Activated CD4-positive, alpha-beta memory T cell treated with anti-CD3 and anti-CD28 coated beads for 36 hours (primary cell): ENCODE results near the gene CREB3. TPM values are rescaled to one million over a fixed set of nuclear protein-coding genes. Genes with fewer than 3 reads are reported as not detected.
A peak's percentile ranks its signal among the peaks of the same experiment; 100 is the strongest.

Experiments used
- CTCF ChIA-PET: fragments of 350-600 bp; sonication (Branson Sonifier 250); formaldehyde crosslinking; loops from one replicate; lab custom pipeline; 2021; ENCODE audit warnings: antibody characterized with exemption, inconsistent platforms; lab: Charles Lee
- POLR2A ChIA-PET: fragments of 350-600 bp; sonication (Branson Sonifier 250); formaldehyde crosslinking; loops from one replicate; lab custom pipeline; 2021; ENCODE audit warnings: antibody characterized with exemption; lab: Charles Lee
- DNase-seq: peaks from one replicate; pipeline ENCODE4 v3.0.0-alpha.2; 2020
- H3K27ac Mint-ChIP-seq: one replicate; pipeline ENCODE4 v1.8.0; 2021; ENCODE audit warnings: mixed read lengths
- H3K27me3 Mint-ChIP-seq: one replicate; pipeline ENCODE4 v1.8.0; 2021; ENCODE audit warnings: mixed read lengths
- H3K36me3 Mint-ChIP-seq: one replicate; pipeline ENCODE4 v1.8.0; 2021; ENCODE audit warnings: mixed read lengths
- H3K4me1 Mint-ChIP-seq: one replicate; pipeline ENCODE4 v1.8.0; 2021; ENCODE audit warnings: low read depth, mixed read lengths
- H3K4me3 Mint-ChIP-seq: one replicate; pipeline ENCODE4 v1.8.0; 2021; ENCODE audit warnings: mild to moderate bottlenecking, mixed read lengths
- H3K9me3 Mint-ChIP-seq: one replicate; pipeline ENCODE4 v1.8.0; 2021; ENCODE audit warnings: mixed read lengths
- intact Hi-C: fragments of 100-400 bp; cut with micrococcal nuclease; formaldehyde crosslinking; loops from one replicate; pipeline ENCODE4 v1.15.1; 2023
- total RNA-seq, 2 experiments: library from RNA; stranded (reverse); gene quantifications; one replicate each; pipeline ENCODE4 v1.2.3, GENCODE V29; 2021

CREB3 gene
- total RNA-seq, 2 experiments from 2014 or later, result 27.7 to 29.9 TPM

DNA sequence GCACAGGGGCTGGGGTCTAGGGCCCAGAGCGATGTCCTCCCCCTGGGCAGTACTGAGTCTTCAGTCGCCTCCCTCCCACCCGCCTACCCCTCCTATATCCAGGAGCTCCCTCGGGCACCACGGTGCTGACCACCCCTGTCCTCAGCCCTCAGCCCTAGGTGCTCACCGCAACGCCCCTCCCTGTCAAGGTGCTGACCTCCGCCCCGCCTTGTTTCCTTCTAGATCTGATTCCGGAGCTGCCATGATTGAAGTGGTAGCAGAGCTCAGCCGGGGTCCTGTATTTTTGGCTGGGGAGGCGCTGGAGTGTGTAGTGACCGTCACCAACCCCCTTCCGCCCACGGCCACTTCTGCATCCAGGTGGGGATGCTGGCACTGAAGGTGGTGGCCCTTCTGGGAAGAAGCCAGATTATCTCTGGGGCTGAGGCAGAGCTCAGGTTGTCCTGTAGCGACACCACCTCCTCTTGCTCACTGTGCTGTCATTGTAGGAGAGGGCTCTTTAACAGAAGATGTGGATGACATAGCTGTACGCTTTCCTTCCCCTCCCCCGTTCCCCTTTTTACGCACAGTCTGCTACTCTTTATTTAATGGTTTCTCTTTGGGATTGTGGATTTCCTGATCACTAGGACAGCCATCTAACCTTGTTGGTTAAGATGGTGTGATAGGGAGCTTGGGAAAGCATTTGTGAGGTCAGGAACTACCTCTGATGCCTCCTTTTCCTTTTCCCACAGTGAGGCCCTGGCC, 17.2 kb downstream of the CREB3 start:
- peak overlapping the region; percentile 88 for H3K27ac Mint-ChIP-seq
- H3K9me3 Mint-ChIP-seq, result no peaks in the 10 kb centered on the region
- intact Hi-C loops, result loop anchor here (1.0 kb wide), 1 partner anchor 8 kb away; no protein-coding TSS in a partner anchor
- peak; percentile 67 for DNase-seq
- peaks cover 37% of the 10 kb centered on the region for H3K4me1 Mint-ChIP-seq
- peak overlapping the region; percentile 93 for H3K4me3 Mint-ChIP-seq
- no peaks in the 10 kb centered on the region for H3K27me3 Mint-ChIP-seq
- POLR2A ChIA-PET, result interaction anchor here (0.6 to 3.1 kb wide), 4 partner anchors 9 to 22 kb away, joined by 4 to 20 read pairs (median 10); partner anchors contain the start of genes CREB3 and TLN1
- peaks cover 13% of the 10 kb centered on the region for H3K36me3 Mint-ChIP-seq
- CTCF ChIA-PET, result interaction anchor here (0.6 to 6.2 kb wide), 10 partner anchors 10 to 156 kb away, joined by 3 to 82 read pairs (median 7); partner anchors contain the start of genes CCDC107, CREB3, RMRP and TLN1

DNA sequence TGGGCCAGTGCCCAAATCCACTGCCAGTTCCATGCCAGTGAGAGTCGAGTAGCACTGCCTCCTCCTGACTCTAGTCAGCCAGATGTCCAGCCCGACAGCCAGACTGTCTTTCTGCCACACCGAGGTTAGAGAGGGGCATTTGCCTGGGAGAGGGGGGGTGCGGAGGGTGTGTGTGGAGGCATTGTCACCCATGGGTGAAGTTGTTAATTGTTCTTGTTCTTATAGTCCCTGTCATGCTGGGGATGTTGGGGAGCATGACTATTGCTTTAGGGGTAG, 17.7 kb downstream of the CREB3 start:
- Mint-ChIP-seq H3K27me3 (no peaks in the 10 kb centered on the region), H3K27ac (peak overlapping the region; percentile 88), H3K4me3 (peak overlapping the region; percentile 93), H3K9me3 (no peaks in the 10 kb centered on the region), H3K36me3 (peaks cover 13% of the 10 kb centered on the region), H3K4me1 (peaks cover 37% of the 10 kb centered on the region)
- DNase-seq, result peak; percentile 7
- intact Hi-C loops, result no loop called here
- POLR2A ChIA-PET, result interaction anchor here (2.9 to 3.1 kb wide), 2 partner anchors 14 to 18 kb away, joined by 11 to 20 read pairs; partner anchors contain the start of genes CREB3 and TLN1
- CTCF ChIA-PET, result interaction anchor here (0.6 to 6.2 kb wide), 6 partner anchors 11 to 146 kb away, joined by 3 to 82 read pairs (median 10); partner anchors contain the start of genes CCDC107, CREB3, RMRP and TLN1

- Mint-ChIP-seq H3K27me3 (no peaks in the 10 kb centered on the region), H3K9me3 (no peaks in the 10 kb centered on the region), H3K4me3 (no peak overlapping the region), H3K36me3 (peaks cover 9% of the 10 kb centered on the region), H3K4me1 (peaks cover 31% of the 10 kb centered on the region), H3K27ac (no peak overlapping the region)
- intact Hi-C loops, result no loop called here
- peak; percentile 4 for DNase-seq
- POLR2A ChIA-PET, result interaction anchor here (1.2 kb wide), 1 partner anchor 21 kb away, joined by 3 read pairs; the partner anchor contains the start of genes CREB3 and TLN1
- CTCF ChIA-PET, result interaction anchor here (3.2 kb wide), 1 partner anchor 18 kb away, joined by 12 read pairs; no protein-coding TSS in a partner anchor
These were observed 21.0 kb downstream of the CREB3 start for GRCh38 chr9:35753466-35753865.

DNA sequence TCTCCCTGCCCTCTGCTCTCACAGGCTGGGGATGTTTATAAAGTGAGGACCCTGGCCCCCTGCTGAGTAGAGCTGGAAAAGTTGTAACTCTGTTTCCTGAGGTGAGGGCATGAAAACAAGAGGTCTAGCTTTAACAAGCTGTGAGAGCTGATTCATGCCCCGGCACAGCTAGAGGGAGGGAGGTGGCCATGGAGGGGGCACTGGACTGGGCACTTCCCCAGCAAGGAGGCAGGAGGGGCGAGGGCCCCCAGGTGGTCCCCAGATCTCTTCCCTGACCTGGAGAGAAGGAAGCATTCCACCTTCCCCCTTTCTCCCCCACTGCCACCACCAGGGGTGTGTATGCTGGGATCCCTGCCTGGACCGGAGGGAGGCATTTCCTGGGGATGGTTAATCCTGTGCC, 21.8 kb downstream of the CREB3 start, which contains the start of gene MSMP:
MSMP (minus strand) TSS at position 13 of the 400 bp plus-strand sequence. CDS start 147 bp downstream, outside the sequence.
- no peak for DNase-seq
- ChIA-PET POLR2A (interaction anchor here (0.6 kb wide), 1 partner anchor 18 kb away, joined by 4 read pairs; no protein-coding TSS in a partner anchor), CTCF (interaction anchor here (0.6 to 3.2 kb wide), 3 partner anchors 19 to 242 kb away, joined by 3 to 12 read pairs (median 3); no protein-coding TSS in a partner anchor)
- Mint-ChIP-seq H3K9me3 (no peaks in the 10 kb centered on the region), H3K4me3 (no peak within 1 kb of the TSS), H3K27me3 (no peaks in the 10 kb centered on the region), H3K4me1 (peaks cover 38% of the 10 kb centered on the region), H3K27ac (no peak within 1 kb of the TSS), H3K36me3 (peaks cover 9% of the 10 kb centered on the region)
- intact Hi-C loops, result no loop called here

- CTCF ChIA-PET, result interaction anchor here (0.6 to 2.1 kb wide), 6 partner anchors 20 to 243 kb away, joined by 3 to 24 read pairs (median 3); partner anchors contain the start of genes FAM221B and TMEM8B
- POLR2A ChIA-PET, result no interaction called here
- intact Hi-C loops, result no loop called here
These were observed 22.6 kb downstream of the CREB3 start for GRCh38 chr9:35755071-35755470.

DNA sequence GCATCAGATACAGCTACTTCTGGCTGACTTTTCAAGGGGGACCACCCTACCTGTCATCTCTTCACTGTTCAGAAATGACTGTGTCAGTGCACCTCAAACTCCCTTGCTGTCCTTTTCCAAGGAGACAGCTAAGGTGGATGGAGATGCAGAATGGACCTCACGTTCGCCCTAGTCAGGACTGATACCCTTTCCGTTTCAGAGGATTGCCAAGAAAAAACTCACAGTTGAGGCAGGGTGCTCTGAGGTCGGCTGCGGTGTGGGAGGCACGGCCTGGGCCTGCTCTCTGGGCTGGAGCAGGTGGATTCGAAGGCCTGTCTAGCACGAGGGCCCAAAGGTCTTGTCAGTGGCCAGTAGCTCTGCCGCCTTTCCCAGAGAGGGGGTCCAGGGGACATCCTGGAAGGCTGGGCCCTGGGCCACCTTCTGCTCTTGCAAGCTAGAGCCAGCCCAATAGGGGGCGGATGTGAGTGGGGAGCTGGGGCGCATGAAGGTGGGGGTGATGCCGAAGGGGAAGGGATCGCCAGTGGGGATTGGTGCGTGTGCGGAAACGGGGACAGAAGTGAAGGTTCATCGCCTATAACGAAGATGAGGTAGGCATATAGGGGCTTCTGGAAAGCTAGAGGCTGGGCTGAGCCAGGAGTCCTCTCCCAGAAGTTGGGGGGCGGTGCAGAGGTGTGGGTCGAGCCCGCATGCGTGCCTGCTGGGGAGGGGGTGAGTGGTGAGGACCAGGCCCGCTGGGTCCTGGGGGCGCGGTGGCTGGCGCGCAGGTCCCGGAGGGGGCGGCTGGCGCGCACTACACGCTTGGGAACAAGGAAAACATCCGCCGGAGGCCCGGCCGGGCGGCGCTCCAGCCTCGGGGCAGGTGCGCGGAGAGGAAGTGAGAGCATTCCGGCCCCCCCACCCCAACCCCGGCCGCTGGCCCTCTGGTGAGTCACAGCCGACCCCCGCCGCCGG, 24.1 kb downstream of the CREB3 start:
- intact Hi-C loops, result loop anchor here (1.0 to 2.0 kb wide), 2 partner anchors 7 to 24 kb away; partner anchors contain the start of genes CREB3, GBA2, RGP1 and TLN1
- Mint-ChIP-seq H3K4me1 (peaks cover 35% of the 10 kb centered on the region), H3K4me3 (peak overlapping the region; percentile 96), H3K27ac (peak overlapping the region; percentile 95), H3K9me3 (no peaks in the 10 kb centered on the region), H3K27me3 (no peaks in the 10 kb centered on the region), H3K36me3 (peaks cover 13% of the 10 kb centered on the region)
- peak; percentile 89 for DNase-seq
- ChIA-PET POLR2A (interaction anchor here (0.8 to 2.0 kb wide), 5 partner anchors 24 to 110 kb away, joined by 3 to 13 read pairs (median 4); partner anchors contain the start of genes CCDC107, CREB3, RMRP and TLN1), CTCF (interaction anchor here (0.6 to 2.1 kb wide), 24 partner anchors 9 to 283 kb away, joined by 3 to 24 read pairs (median 4); partner anchors contain the start of genes CREB3, FAM221B, HINT2 and SPAG8)

More at GRCh38 chr9:35755071-35755470, 22.6 kb downstream of the CREB3 start:
- Mint-ChIP-seq H3K36me3 (peaks cover 9% of the 10 kb centered on the region), H3K27ac (no peak overlapping the region), H3K27me3 (no peaks in the 10 kb centered on the region), H3K4me3 (no peak overlapping the region), H3K4me1 (peaks cover 40% of the 10 kb centered on the region), H3K9me3 (no peaks in the 10 kb centered on the region)
- DNase-seq, result no peak

DNA sequence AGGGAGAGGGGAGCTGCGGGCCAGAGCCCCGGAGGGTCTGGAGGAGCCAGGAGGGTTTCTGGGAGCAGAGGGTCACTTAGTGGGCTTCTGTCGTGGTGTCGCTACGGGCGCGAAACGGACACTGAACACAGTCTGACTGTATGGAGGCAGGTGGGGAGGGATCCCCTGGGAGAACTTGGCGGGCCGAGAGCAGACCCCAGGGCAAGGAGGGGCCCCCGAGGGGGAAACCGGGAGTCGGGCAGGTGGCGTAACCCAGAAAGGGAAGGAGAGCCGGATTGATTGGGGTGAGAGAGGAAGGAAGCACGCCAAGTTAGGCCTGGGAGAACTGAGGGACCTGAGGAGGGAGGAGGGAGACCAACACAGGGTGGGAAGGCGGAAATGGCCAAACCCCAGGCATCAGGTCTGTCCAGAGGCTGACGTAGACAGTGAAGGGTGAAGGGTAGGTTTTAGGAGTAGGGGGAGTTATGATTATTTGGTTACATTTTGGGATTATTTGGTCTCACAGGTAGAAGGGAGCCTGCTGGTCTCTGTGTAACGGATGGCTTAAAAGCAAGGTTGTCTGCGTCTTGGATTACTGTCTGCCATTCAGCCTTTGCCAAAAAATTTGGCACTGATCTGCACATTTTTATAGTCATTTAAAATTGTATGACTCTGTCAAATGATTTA, 24.9 kb downstream of the CREB3 start:
- H3K27me3 Mint-ChIP-seq, result no peaks in the 10 kb centered on the region
- peak; percentile 44 for DNase-seq
- H3K4me3 Mint-ChIP-seq, result peak overlapping the region; percentile 96
- H3K4me1 Mint-ChIP-seq, result peaks cover 37% of the 10 kb centered on the region
- ChIA-PET POLR2A (interaction anchor here (0.8 to 2.0 kb wide), 5 partner anchors 8 to 99 kb away, joined by 3 to 13 read pairs (median 4); partner anchors contain the start of genes CCDC107, CREB3, RMRP and TLN1), CTCF (interaction anchor here (0.6 to 2.1 kb wide), 17 partner anchors 9 to 142 kb away, joined by 3 to 24 read pairs (median 6); partner anchors contain the start of genes CREB3, SPAG8 and TLN1)
- peak overlapping the region; percentile 95 for H3K27ac Mint-ChIP-seq
- no peaks in the 10 kb centered on the region for H3K9me3 Mint-ChIP-seq
- intact Hi-C loops, result loop anchor here (1.0 to 2.0 kb wide), 2 partner anchors 8 to 25 kb away; partner anchors contain the start of genes CREB3, GBA2, RGP1 and TLN1
- H3K36me3 Mint-ChIP-seq, result peaks cover 10% of the 10 kb centered on the region

GRCh38 chr9:35757892-35758275, 25.4 kb downstream of the CREB3 start:
- Mint-ChIP-seq H3K36me3 (peaks cover 8% of the 10 kb centered on the region), H3K27ac (peak overlapping the region; percentile 60), H3K4me3 (peak overlapping the region; percentile 96), H3K27me3 (no peaks in the 10 kb centered on the region), H3K9me3 (no peaks in the 10 kb centered on the region), H3K4me1 (peaks cover 37% of the 10 kb centered on the region)
- ChIA-PET CTCF (interaction anchor here (1.3 kb wide), 1 partner anchor 10 kb away, joined by 4 read pairs; no protein-coding TSS in a partner anchor), POLR2A (interaction anchor here (1.1 to 1.4 kb wide), 2 partner anchors 8 to 16 kb away, joined by 4 read pairs; no protein-coding TSS in a partner anchor)
- intact Hi-C loops, result loop anchor here (1.0 to 2.0 kb wide), 3 partner anchors 9 to 57 kb away; partner anchors contain the start of genes CREB3, GBA2, HINT2 and RGP1
- DNase-seq, result no peak

GRCh38 chr9:35758475-35759050, 26.1 kb downstream of the CREB3 start:
- intact Hi-C loops, result loop anchor here (1.0 kb wide), 1 partner anchor 57 kb away; the partner anchor contains the start of gene HINT2
- H3K27ac Mint-ChIP-seq, result no peak overlapping the region
- no peaks in the 10 kb centered on the region for H3K9me3 Mint-ChIP-seq

GRCh38 chr9:35759795-35760194, 27.3 kb downstream of the CREB3 start:
- CTCF ChIA-PET, result interaction anchor here (0.6 to 1.8 kb wide), 4 partner anchors 11 to 134 kb away, joined by 3 to 6 read pairs (median 4); no protein-coding TSS in a partner anchor
- no peaks in the 10 kb centered on the region for H3K27me3 Mint-ChIP-seq
- H3K36me3 Mint-ChIP-seq, result peaks cover 8% of the 10 kb centered on the region
- intact Hi-C loops, result no loop called here
- no peak for DNase-seq
- H3K4me1 Mint-ChIP-seq, result peaks cover 37% of the 10 kb centered on the region
- H3K27ac Mint-ChIP-seq, result no peak overlapping the region
- POLR2A ChIA-PET, result no interaction called here
- no peak overlapping the region for H3K4me3 Mint-ChIP-seq
- no peaks in the 10 kb centered on the region for H3K9me3 Mint-ChIP-seq

More at GRCh38 chr9:35758475-35759050, 26.1 kb downstream of the CREB3 start:
- ChIA-PET POLR2A (interaction anchor here (1.1 to 1.4 kb wide), 2 partner anchors 9 to 16 kb away, joined by 4 read pairs; no protein-coding TSS in a partner anchor), CTCF (interaction anchor here (1.3 kb wide), 1 partner anchor 11 kb away, joined by 4 read pairs; no protein-coding TSS in a partner anchor)
- peaks cover 37% of the 10 kb centered on the region for H3K4me1 Mint-ChIP-seq
- peaks cover 8% of the 10 kb centered on the region for H3K36me3 Mint-ChIP-seq
- no peak for DNase-seq
- H3K4me3 Mint-ChIP-seq, result peak overlapping the region; percentile 1
- no peaks in the 10 kb centered on the region for H3K27me3 Mint-ChIP-seq
